CD4-positive, alpha-beta T cell treated with Interferon alpha-2 for 1 hour (primary cell): ENCODE data around the gene C1QBP.
A peak's percentile ranks its signal among the peaks of the same experiment; 100 is the strongest.
"Not testable (repeated sequence)": the region's sequence is repeated elsewhere in the genome, so short reads cannot be mapped to it uniquely, and the experiment has no call there.

Experiments
- DNase-seq, 2 donors: peaks; one replicate each; pipeline ENCODE4 v3.0.0-alpha.2; 2020 to 2022

Gene C1QBP

DNA sequence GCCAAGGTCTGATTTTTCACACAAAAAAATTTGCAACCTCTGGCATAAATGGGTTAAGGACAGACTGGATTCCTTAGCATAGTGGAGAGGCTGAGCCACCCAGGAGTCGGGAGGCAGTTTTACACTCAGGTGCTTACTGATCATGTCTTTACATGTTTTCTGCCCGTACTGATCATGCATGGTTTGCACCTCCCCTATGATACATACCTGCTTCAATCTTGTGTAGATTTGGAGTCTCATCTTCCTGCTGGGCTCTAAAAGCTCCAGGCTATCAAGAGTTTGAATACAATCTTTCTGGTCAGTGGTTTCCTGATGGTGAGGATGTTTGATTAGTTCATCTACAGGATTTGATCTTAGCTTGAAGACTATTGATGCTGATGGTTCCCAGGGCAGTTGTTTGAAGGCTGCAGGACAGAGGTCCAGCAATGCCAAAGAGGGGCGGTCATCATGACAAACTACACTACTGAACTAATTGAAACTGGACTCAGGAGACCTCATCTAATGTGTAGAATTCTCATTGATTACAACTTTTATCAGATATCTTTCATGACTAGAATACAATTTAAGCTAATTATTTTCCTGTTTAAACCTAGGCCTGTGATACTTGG, 6.9 kb downstream of the C1QBP start:
- DNase-seq: no peak

- DNase-seq: not testable (repeated sequence)
Measured at GRCh38 chr17:5431234-5431633, 7.7 kb downstream of the C1QBP start.

GRCh38 chr17:5430413-5430999, 8.4 kb downstream of the C1QBP start:
- no peak for DNase-seq

- DNase-seq: no peak
Measured at GRCh38 chr17:5429191-5429887, 9.6 kb downstream of the C1QBP start.

GRCh38 chr17:5425826-5426225, 13.1 kb downstream of the C1QBP start:
- no peak for DNase-seq

- DNase-seq: no peak
Measured at GRCh38 chr17:5424909-5425308, 14.0 kb downstream of the C1QBP start.

GRCh38 chr17:5422505-5422904, 16.4 kb downstream of the C1QBP start:
- no peak for DNase-seq

DNA sequence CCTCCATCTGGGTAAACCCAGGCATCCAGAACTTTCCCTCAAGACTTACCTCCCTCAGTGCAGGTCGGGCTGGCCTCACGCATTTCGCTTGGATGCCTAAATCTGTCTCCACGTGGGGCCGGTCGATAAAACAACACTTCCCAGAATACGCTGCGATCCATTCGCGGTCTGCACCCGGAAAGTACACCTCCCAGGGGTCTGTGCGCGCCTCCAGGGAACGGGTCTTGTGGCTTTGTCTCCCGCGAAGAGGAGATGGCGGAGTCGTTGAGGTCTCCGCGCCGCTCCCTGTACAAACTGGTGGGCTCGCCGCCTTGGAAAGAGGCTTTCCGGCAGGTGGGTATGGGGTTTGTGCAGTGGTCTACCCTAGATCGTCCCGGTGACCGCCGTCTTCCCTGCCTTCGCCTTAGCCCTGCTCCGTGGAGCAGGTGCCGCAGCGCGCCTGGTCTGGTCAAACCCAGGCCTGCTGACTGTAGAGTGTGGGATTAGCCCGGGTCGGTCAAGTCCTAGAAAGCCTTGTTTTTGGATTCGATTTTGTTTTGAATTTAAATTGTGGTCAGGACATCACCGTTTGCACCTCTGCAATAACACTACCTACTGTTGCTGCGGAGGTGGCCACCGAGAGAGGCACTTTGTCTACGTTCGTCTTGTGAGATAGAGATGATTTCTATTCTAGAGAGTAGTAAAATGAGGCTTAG, 18.8 kb downstream of the C1QBP start, which contains the start of gene RPAIN:
Gene RPAIN, plus strand, starts transcription at position 224 of the 695 bp plus-strand sequence. Its CDS starts 29 bp downstream, at position 253.
- DNase-seq: peak; percentile 83 to 88

GRCh38 chr17:5419356-5419958, 19.5 kb downstream of the C1QBP start, which contains the start of gene NUP88:
TSS of gene NUP88 (minus strand) at chr17:5419662. CDS start at chr17:5419650, 12 bp downstream.
- peak; percentile 94 to 97 for DNase-seq

DNA sequence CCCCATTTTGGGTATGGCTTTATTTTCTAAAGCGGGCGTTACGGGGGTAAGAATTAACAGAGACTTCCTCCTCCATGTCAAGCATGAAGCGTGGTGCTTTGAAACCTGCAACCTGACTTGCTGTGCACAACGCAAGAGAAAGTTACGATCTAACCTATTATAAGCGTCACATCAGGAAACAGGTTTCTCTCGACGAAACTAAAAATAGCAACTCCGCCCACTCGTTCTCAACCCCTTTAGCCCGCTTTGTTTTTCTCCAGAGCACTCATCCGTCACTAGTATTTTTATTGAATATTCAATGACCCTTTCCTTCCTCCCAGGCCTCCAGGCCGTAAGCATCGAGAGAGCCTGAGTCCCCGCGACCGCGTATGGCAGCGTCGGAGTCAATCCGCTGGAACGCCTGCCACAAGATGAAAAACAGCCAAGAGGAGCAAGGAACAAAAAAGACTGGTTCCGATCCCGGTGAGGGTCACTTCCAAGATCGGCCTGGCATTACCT, 20.0 kb downstream of the C1QBP start:
- DNase-seq: peak; percentile 81 to 86

DNA sequence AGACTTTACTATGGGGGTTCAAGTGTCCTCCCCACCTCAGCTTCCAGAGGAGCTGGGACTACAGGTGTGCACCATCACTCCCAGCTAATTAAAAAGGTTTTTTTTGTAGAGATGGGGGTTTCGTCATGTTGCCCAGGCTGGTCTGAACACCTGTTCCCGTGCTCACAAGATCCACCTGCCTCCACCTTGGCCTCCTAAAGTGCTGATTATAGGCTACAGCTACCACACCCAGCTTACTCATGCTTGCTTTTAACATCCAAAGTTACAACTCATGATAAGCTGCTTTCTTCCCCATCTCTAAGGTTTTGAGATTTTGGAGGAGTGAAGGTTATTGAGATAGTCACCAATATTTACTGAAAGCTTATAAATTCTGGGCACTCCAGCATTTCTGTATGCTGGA, 22.1 kb downstream of the C1QBP start:
- DNase-seq: no peak

GRCh38 chr17:5413682-5414081, 25.3 kb downstream of the C1QBP start:
- DNase-seq: no peak

DNA sequence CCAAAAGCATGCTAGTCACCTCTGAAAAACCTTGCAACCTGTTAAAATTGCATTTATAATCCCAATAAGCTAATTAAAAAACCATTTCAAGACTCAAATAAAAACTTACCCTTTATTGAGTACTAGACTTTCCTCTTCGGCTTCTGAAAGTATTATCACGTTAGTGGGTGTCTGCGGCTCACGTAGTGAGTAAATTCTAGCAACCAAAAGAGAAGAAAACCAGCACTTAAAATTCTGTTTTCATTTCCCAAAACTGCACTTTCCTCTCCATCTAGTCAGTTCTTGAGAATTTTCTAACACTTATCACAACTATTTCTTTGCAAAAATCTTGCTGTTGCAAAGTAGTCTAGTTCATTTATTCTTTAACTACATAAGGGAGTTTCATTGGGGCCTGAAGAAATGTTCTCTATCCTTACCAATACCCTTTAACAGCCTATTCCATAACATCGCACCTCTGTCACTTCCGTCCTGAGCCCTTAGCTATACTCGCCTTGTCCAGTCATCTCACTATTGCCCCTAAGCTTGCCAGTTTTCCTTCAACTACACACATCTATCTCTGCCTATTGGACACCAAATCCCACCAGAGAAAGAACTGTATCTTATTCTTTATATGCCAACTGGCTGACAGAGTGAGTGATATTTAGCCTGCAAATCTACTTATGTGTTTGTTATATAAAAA, 28.2 kb downstream of the C1QBP start:
- no peak for DNase-seq

DNA sequence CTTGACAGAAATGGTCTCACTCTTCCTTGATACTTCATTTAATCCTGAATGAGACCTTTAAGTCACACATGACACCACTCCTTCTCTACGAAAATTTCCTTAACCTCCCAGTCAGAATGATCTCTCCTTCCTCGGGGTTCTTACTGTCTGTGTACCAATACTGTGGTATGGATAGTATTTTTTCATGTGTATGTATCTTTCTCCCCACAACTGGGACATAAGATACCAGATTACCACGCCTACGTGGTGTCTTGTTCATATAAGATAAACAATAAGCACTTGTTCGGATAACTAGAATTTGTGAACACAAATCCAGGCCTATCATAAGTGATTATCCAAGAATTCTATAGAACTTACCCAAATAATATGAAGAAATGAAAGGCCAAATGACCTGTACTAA, 30.8 kb downstream of the C1QBP start:
- no peak for DNase-seq

DNA sequence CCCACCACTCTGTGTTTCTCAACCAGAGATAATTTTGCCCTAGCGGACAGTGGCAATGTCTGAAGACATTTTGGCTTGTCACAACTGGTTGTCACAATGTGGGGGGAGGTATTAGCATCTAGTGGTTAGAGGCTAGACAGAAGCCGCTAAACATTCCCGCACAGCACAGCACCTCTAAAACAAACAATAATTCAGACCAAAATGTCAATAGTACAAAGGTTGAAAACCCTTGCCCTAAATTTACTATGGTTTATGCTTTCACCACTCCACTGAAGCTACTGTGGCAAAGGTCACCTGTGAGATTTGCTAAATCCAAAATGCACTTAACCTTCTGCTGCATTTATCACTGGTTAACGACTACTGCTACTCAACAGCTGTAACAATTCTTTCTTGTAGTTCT, 33.6 kb downstream of the C1QBP start:
- no peak for DNase-seq

DNA sequence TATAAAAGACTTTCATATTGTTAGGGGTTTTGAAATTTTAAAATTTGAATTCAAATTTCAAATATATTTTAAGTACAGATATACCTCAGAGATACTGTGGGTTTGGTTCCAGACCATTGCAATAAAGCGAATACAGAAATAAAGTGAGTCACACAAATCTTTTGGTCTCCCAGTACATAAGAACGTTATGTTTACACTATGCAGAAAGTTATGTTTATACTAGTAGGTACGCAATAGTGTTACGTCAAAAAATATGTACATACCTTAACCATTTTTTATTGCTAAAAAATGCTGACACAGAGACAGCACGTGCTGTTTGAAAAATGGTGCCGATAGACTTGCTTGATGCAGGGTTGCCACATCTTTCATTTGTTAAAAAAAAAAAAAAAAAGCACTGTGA, 39.2 kb downstream of the C1QBP start:
- no peak for DNase-seq

GRCh38 chr17:5396612-5397011, 42.3 kb downstream of the C1QBP start:
- no peak for DNase-seq

GRCh38 chr17:5391678-5392077, 47.3 kb downstream of the C1QBP start:
- no peak for DNase-seq
